ENCODE results near the gene GBX2.

GBX2 gene

GRCh38 chr2:236129935-236130334 lies 38.3 kb downstream of the GBX2 start:
- no peak for TF ChIP-seq ZNF70 (CRISPR knock-in tag; IDR thresholded peaks at IDR 0.05)
- no peak for TF ChIP-seq ZC3H10 (CRISPR knock-in tag; IDR thresholded peaks at IDR 0.05)
- TF ChIP-seq ARNTL (CRISPR knock-in tag; IDR thresholded peaks at IDR 0.05; ENCODE audit: borderline replicate concordance, low read depth): no peak
- no peak for TF ChIP-seq ZNF8 (CRISPR knock-in tag; IDR thresholded peaks at IDR 0.05)
- TF ChIP-seq SNAI2 (CRISPR knock-in tag; IDR thresholded peaks at IDR 0.05): no peak
- TF ChIP-seq OSR1 (CRISPR knock-in tag; IDR thresholded peaks at IDR 0.05): no peak
- TF ChIP-seq ZFP3 (CRISPR knock-in tag; IDR thresholded peaks at IDR 0.05): no peak
- no peak for ATAC-seq

GRCh38 chr2:236128321-236128720 lies 39.9 kb downstream of the GBX2 start:
- TF ChIP-seq PPARA (CRISPR knock-in tag; IDR thresholded peaks at IDR 0.05; ENCODE audit: borderline replicate concordance) (no peak), SNAI2 (CRISPR knock-in tag; IDR thresholded peaks at IDR 0.05) (no peak), TOX (CRISPR knock-in tag; IDR thresholded peaks at IDR 0.05; ENCODE audit: borderline replicate concordance) (no peak), GLIS3 (CRISPR knock-in tag; IDR thresholded peaks at IDR 0.05) (no peak), PATZ1 (CRISPR knock-in tag; IDR thresholded peaks at IDR 0.05; ENCODE audit: borderline replicate concordance) (no peak), ZC3H10 (CRISPR knock-in tag; IDR thresholded peaks at IDR 0.05) (no peak), ZNF8 (CRISPR knock-in tag; IDR thresholded peaks at IDR 0.05) (no peak)
- no peak for ATAC-seq

GRCh38 chr2:236127010-236127409 lies 41.2 kb downstream of the GBX2 start:
- no peak for TF ChIP-seq CREB5 (CRISPR knock-in tag; IDR thresholded peaks at IDR 0.05; ENCODE audit: low read depth)
- no peak for TF ChIP-seq ZNF565 (CRISPR knock-in tag; conservative IDR thresholded peaks at IDR 0.05; ENCODE audit: low read depth)
- no peak for TF ChIP-seq BACH2 (CRISPR knock-in tag; IDR thresholded peaks at IDR 0.05; ENCODE audit: borderline replicate concordance)
- TF ChIP-seq ZC3H10 (CRISPR knock-in tag; IDR thresholded peaks at IDR 0.05): no peak
- TF ChIP-seq CSRNP3 (CRISPR knock-in tag; IDR thresholded peaks at IDR 0.05): no peak
- no peak for TF ChIP-seq POU6F1 (CRISPR knock-in tag; IDR thresholded peaks at IDR 0.05; ENCODE audit: borderline replicate concordance, low read depth)
- TF ChIP-seq CSDC2 (CRISPR knock-in tag; IDR thresholded peaks at IDR 0.05): no peak
- no peak for TF ChIP-seq ISL1 (CRISPR knock-in tag; IDR thresholded peaks at IDR 0.05)
- TF ChIP-seq ZNF70 (CRISPR knock-in tag; IDR thresholded peaks at IDR 0.05): no peak
- TF ChIP-seq ARNTL (CRISPR knock-in tag; IDR thresholded peaks at IDR 0.05; ENCODE audit: borderline replicate concordance, low read depth): no peak
- no peak for TF ChIP-seq PPARA (CRISPR knock-in tag; IDR thresholded peaks at IDR 0.05; ENCODE audit: borderline replicate concordance)
- no peak for TF ChIP-seq TOX (CRISPR knock-in tag; IDR thresholded peaks at IDR 0.05; ENCODE audit: borderline replicate concordance)
- TF ChIP-seq ZFP30 (CRISPR knock-in tag; IDR thresholded peaks at IDR 0.05): no peak
- TF ChIP-seq SNAI2 (CRISPR knock-in tag; IDR thresholded peaks at IDR 0.05): no peak
- TF ChIP-seq ZNF8 (CRISPR knock-in tag; IDR thresholded peaks at IDR 0.05): no peak
- no peak for TF ChIP-seq ZFP3 (CRISPR knock-in tag; IDR thresholded peaks at IDR 0.05)
- TF ChIP-seq PATZ1 (CRISPR knock-in tag; IDR thresholded peaks at IDR 0.05; ENCODE audit: borderline replicate concordance): no peak
- no peak for TF ChIP-seq TCF4 (CRISPR knock-in tag; IDR thresholded peaks at IDR 0.05; ENCODE audit: borderline replicate concordance)
- no peak for ATAC-seq

- ATAC-seq: no peak
- TF ChIP-seq ZC3H10 (CRISPR knock-in tag; IDR thresholded peaks at IDR 0.05) (no peak), ESRRG (CRISPR knock-in tag; IDR thresholded peaks at IDR 0.05) (no peak), SNAI2 (CRISPR knock-in tag; IDR thresholded peaks at IDR 0.05) (no peak), TSHZ2 (CRISPR knock-in tag; IDR thresholded peaks at IDR 0.05) (no peak), CREB5 (CRISPR knock-in tag; IDR thresholded peaks at IDR 0.05; ENCODE audit: low read depth) (no peak), ZNF70 (CRISPR knock-in tag; IDR thresholded peaks at IDR 0.05) (no peak)
Observed at GRCh38 chr2:236125541-236125940, 42.6 kb downstream of the GBX2 start.
